ENCODE data around the gene DFFA.

Gene DFFA

DNA sequence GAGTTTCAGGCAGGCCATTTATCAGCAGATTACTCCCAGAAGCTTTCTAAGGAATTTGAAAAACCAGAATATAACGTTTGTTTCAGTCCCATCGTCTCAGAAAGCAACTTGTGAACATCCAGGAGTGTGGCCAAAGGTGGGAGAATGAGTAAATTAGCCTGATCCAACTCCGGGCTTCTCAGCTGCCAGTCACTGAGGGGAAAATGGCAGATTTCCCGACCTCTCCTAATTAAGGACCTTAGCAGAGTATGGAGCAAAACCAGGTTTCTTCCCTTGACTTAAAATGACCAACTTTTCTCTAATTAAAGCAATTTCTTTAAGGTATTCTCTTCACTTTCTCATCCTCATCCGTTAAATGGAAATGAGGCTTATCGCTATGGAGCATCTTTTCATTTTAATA is 21.5 kb downstream of the DFFA start:
- Histone ChIP-seq H3K79me2 (ENCODE audit: insufficient read depth, low read length) (no peaks in the 10 kb centered on the region), H3K4me1 (ENCODE audit: insufficient read depth, low read length, poor library complexity, severe bottlenecking) (no peaks in the 10 kb centered on the region), H3K4me3 (ENCODE audit: low read length, poor library complexity, severe bottlenecking) (no peak overlapping the region), H2AFZ (ENCODE audit: low read length) (no peak overlapping the region), H3K27me3 (ENCODE audit: insufficient read depth, low read length, poor library complexity, severe bottlenecking) (no peaks in the 10 kb centered on the region), H3F3A (ENCODE audit: low read depth) (no peaks in the 10 kb centered on the region), H3K4me2 (ENCODE audit: low read depth, low read length, poor library complexity, severe bottlenecking) (no peak overlapping the region), H3K9me2 (replicated peaks; ENCODE audit: low read depth, low read length) (no peaks in the 10 kb centered on the region), H4K20me1 (ENCODE audit: insufficient read depth, low read length, poor library complexity, severe bottlenecking) (no peaks in the 10 kb centered on the region), H3K36me3 (ENCODE audit: insufficient read depth, low read length) (no peaks in the 10 kb centered on the region), H3K9ac (ENCODE audit: low read depth, low read length, poor library complexity, severe bottlenecking) (no peak overlapping the region), H3K9me3 (ENCODE audit: insufficient read depth, low read depth, low read length) (no peaks in the 10 kb centered on the region)
- TF ChIP-seq, protein P1, sequence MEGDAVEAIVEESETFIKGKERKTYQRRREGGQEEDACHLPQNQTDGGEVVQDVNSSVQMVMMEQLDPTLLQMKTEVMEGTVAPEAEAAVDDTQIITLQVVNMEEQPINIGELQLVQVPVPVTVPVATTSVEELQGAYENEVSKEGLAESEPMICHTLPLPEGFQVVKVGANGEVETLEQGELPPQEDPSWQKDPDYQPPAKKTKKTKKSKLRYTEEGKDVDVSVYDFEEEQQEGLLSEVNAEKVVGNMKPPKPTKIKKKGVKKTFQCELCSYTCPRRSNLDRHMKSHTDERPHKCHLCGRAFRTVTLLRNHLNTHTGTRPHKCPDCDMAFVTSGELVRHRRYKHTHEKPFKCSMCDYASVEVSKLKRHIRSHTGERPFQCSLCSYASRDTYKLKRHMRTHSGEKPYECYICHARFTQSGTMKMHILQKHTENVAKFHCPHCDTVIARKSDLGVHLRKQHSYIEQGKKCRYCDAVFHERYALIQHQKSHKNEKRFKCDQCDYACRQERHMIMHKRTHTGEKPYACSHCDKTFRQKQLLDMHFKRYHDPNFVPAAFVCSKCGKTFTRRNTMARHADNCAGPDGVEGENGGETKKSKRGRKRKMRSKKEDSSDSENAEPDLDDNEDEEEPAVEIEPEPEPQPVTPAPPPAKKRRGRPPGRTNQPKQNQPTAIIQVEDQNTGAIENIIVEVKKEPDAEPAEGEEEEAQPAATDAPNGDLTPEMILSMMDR (conservative IDR thresholded peaks at IDR 0.05; ENCODE audit: low read length), result no peak
- no peak for TF ChIP-seq EZH2phosphoT487 (IDR thresholded peaks at IDR 0.05; ENCODE audit: borderline replicate concordance)

DNA sequence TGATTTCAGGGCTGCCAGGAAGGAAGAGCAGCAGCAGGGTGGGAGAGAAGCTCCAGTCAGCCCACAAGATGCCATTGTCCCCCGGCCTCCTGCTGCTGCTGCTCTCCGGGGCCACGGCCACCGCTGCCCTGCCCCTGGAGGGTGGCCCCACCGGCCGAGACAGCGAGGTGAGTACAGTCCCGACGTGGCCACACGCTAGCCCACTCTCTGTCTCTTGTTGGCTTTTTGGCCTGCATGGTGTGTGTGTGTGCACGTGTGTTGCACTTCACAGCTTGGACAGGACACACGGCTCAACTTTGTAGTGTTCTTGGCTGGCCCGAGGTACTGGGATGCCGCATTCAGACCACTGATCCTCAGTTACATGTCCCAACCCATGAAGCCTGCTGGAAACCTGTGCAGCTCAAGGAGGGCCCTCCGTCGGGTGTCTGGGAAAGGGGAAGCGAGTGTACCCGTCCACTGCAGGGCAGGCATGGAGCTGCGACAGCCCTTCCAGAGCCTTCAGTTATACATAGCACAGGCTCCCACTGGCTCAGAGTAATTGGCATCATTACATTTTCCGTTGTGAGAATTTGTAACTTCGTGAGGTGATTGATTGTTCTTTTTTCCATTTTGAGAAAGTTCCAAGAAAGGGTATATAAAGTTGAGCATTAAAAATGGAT is 22.0 kb downstream of the DFFA start:
- no peak for TF ChIP-seq EZH2phosphoT487 (IDR thresholded peaks at IDR 0.05; ENCODE audit: borderline replicate concordance)
- TF ChIP-seq, protein P1 (conservative IDR thresholded peaks at IDR 0.05; ENCODE audit: low read length), result no peak

DNA sequence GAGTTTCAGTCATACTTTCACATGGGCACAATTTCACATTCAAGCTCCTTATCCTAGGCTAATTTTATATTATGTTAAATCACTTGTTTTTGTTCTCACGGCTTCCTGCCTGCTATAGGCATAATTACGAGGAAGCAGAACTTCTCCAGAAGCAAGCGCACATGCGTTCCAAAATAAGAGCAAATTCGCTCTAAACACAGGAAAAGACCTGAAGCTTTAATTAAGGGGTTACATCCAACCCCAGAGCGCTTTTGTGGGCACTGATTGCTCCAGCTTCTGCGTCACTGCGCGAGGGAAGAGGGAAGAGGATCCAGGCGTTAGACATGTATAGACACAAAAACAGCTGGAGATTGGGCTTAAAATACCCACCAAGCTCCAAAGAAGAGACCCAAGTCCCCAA is 22.6 kb downstream of the DFFA start, which contains the start of gene CORT:
Gene CORT (plus strand): TSS at position 281 of the 400 bp plus-strand sequence. CDS start 193 bp downstream, outside the sequence.
- H2AFZ ChIP-seq (ENCODE audit: low read length), result no peak within 1 kb of the TSS
- no peaks in the 10 kb centered on the region for H4K20me1 ChIP-seq (ENCODE audit: insufficient read depth, low read length, poor library complexity, severe bottlenecking)
- no peak within 1 kb of the TSS for H3K4me3 ChIP-seq (ENCODE audit: low read length, poor library complexity, severe bottlenecking)
- no peaks in the 10 kb centered on the region for H3K4me1 ChIP-seq (ENCODE audit: insufficient read depth, low read length, poor library complexity, severe bottlenecking)
- H3K9me2 ChIP-seq (replicated peaks; ENCODE audit: low read depth, low read length), result no peaks in the 10 kb centered on the region
- H3K4me2 ChIP-seq (ENCODE audit: low read depth, low read length, poor library complexity, severe bottlenecking), result no peak within 1 kb of the TSS
- no peak within 1 kb of the TSS for H3K9ac ChIP-seq (ENCODE audit: low read depth, low read length, poor library complexity, severe bottlenecking)
- no peaks in the 10 kb centered on the region for H3K9me3 ChIP-seq (ENCODE audit: insufficient read depth, low read depth, low read length)
- H3K36me3 ChIP-seq (ENCODE audit: insufficient read depth, low read length), result no peaks in the 10 kb centered on the region
- no peaks in the 10 kb centered on the region for H3K79me2 ChIP-seq (ENCODE audit: insufficient read depth, low read length)
- TF ChIP-seq EZH2phosphoT487 (IDR thresholded peaks at IDR 0.05; ENCODE audit: borderline replicate concordance), result no peak
- TF ChIP-seq, protein P1 (conservative IDR thresholded peaks at IDR 0.05; ENCODE audit: low read length), result no peak
- H3F3A ChIP-seq (ENCODE audit: low read depth), result no peaks in the 10 kb centered on the region
- H3K27me3 ChIP-seq (ENCODE audit: insufficient read depth, low read length, poor library complexity, severe bottlenecking), result no peaks in the 10 kb centered on the region

More for the DNA sequence above, 22.0 kb downstream of the DFFA start:
- Histone ChIP-seq H2AFZ (ENCODE audit: low read length) (no peak overlapping the region), H3K4me2 (ENCODE audit: low read depth, low read length, poor library complexity, severe bottlenecking) (no peak overlapping the region), H3K36me3 (ENCODE audit: insufficient read depth, low read length) (no peaks in the 10 kb centered on the region), H3K79me2 (ENCODE audit: insufficient read depth, low read length) (no peaks in the 10 kb centered on the region), H3F3A (ENCODE audit: low read depth) (no peaks in the 10 kb centered on the region), H3K9me2 (replicated peaks; ENCODE audit: low read depth, low read length) (no peaks in the 10 kb centered on the region), H3K9ac (ENCODE audit: low read depth, low read length, poor library complexity, severe bottlenecking) (no peak overlapping the region), H3K27me3 (ENCODE audit: insufficient read depth, low read length, poor library complexity, severe bottlenecking) (no peaks in the 10 kb centered on the region), H3K4me3 (ENCODE audit: low read length, poor library complexity, severe bottlenecking) (no peak overlapping the region), H3K4me1 (ENCODE audit: insufficient read depth, low read length, poor library complexity, severe bottlenecking) (no peaks in the 10 kb centered on the region), H4K20me1 (ENCODE audit: insufficient read depth, low read length, poor library complexity, severe bottlenecking) (no peaks in the 10 kb centered on the region), H3K9me3 (ENCODE audit: insufficient read depth, low read depth, low read length) (no peaks in the 10 kb centered on the region)
